ENCODE results near the gene TENM3.

Gene TENM3

DNA sequence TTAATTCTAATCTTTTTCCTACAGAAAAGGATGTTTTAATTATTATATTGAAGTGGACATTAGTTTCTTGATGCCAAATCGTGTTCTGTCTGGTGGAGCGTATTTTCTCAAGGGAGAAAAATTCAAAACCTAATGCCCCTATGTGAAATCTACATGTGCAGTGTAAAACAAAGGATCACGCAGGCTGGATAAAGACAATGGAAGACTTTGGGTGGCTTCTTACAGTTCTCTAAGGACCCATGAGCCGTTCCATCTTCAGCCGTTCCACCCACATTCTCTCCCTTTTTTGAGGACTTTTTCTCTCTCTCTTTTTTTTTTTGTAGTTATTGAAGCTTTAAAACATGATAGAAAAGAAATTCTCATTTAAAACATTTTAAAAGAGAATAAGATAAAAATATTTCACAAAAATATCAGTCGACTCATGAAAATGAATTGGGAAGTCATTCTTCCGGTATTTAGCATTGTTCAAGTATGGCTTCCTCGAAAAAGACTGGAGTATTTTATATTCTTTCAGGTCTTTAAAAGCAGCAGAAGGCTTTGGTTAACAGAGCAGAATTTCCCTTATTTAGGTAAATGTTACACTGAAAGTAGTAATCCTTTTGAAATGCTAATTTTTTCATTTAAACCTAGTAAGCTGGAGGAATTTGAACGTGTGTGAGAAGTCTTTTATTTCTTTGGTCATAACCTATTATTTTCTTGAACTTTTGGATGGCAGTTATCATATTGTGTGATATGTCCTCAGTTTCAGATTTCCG, 11.0 kb downstream of the TENM3 start:
- no peak for DNase-seq

DNA sequence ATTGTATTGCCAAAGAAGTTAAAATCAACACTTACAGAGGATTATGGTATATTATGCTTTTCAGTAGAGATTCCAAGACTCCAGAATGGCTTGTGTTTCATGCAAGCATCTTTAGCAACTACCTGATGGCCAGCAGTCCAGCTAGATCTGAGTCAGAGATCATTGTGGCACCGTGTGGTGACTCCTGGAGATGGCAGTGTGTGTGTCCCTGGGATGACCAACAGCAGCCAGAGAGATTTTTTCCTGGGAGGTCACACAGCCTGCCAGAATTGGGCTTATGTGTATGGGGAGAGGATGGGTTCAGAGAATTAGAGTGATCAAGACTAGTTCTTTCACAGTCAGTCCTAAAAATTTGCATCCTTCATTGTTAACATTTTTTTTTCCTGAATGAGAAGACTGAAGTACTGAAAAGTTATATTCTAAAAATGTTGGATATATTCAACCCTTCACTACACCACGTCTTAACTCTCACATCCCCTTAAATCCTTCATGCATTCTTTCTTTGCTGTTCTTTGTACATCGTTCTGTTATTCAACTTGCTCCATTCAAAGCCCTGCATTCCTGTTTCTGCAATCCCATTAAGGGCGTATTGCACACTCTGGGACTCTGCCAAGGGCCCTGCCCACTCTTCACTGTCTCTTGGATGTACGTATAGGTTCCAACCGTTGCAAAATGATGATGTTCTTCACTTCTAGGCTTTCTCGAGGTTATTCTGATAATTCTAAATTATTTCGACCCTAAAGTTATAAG, 12.4 kb downstream of the TENM3 start:
- no peak for DNase-seq

DNA sequence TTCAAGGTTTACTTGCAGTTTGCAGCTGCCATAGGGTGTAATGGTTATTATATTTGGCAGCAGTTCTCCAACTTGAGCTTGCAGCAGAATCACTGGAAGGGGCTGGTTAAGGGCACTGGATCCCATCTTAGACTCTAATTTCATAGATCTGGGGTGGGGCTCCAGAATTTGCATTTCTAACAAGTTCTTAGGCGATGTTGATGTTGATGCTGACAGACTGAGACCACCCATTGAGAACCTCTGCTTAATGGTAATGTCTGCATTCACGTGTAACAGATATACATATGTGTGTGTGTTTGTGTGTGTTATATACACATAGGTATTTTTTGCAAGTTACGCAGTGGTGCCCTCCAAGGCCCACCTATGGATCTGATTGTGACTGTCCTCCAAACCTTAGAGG, 13.8 kb downstream of the TENM3 start:
- DNase-seq = no peak

DNA sequence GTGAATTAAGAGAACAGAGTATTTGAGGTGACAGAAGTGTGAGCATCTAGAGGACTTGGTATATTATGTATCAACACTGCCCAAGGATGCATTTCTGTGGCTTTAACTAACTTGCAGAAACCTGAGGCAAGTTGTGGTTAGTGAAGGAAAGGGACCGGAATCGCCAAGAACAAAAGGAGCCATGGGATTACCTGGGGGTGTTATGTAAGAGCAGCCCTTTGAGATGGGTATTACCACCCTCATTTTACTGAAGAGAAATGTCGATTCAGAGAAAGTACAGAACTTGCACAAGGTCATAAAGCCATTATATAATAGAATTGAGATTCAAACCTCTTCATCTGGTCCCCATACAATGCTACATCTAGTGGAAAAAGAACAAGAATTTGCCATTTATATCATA, 14.3 kb downstream of the TENM3 start:
- no peak for DNase-seq

DNA sequence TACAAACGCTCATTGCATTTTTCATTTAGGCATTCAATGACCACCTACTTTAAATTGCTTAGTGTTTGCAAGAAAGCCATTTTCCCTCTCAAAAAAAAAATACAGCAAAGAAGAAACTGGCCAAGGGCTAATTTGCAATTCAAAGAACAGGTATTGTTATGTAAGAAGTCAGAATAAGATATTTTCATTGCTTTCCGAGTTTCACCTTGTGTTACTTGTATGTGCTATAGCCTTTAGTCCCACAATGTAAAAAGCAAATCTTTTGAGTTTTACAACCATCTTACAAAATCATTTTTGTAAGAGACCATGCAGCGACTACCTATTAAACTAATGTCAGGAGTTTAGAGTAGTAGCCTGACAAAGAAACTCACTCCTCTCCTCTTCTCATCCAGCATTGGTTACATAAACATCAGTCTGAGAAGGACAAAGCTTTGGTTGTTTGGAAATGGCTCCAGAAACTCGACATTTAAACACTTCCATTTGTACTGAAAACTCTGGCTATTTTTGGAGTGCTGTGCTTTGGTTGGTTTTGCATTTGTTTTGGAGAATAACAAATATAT, 15.3 kb downstream of the TENM3 start:
- DNase-seq = no peak

DNA sequence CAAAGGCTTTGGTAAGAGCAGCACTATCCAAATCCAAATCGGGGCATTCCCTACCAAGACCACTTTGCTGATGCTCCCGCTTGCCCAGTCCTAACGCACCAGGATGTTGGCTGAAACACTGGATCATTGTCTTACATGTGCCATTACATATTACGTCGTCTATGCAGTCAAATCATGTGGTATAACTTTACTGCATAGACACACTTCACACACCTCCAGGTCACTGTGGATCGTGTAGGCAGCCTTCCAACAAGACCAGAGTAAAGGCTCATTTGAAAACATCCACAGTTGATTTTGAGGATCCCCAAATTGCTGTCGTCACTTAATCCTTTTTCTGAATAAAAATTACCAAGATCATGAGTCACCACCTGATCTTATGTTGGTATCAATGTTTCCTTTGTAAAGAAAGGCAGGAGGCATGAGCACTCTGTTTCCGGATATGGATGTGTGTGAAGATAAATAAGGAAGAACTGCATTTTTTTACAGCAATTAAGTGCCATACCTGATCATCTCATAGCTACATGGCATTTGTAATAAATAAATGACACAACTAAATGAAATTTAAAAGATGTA, 18.5 kb downstream of the TENM3 start:
- DNase-seq = no peak

DNA sequence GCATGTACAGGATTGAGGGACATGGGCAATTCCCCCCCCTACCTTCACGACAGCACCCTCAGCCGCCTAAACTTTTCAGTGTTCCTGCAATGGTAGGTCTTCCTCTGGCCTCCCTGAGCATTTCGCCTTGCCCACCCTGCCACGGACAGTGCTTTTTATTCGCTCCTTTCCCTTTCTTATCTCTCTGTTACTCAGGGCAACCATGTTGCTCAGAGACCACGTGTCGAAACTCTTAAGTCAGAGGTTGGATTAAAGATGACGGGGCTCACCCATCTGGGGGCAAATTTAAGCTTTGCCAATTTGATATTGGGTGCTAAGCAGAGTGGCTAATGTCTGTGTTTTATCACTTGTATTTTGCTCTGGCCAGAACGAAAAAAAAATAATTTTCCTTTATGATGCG, 20.4 kb downstream of the TENM3 start:
- no peak for DNase-seq

DNA sequence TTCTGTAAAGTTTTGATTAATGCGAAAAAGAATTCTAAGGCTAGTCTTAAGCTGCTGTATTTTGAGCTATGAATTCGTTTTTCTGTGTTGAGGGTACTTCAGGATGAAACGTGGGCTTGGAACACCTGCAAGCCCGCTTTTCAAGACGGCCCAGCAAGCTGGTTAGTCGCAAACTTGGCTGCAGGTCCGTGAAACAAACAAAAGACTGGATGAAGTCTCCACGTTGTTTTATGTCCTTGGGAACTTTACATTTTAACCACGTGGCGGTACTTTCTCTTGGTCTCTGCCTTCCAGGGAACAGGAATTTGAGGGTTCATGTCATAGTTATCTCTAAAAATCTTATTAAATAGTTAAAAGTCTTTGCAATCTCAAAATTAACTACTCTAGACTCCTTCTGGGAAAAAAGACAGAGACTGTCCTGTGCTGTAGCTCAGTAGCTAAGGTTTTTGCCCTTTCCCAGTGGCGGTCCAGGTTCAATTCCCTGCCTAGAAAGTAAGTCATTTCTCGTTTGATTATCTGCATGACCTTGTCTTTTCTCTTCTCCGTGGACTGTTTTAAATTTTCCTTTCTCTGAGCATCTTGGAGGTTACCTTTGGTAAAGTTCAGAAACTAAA, 21.0 kb downstream of the TENM3 start:
- DNase-seq = peak in 4 of 51 donors; percentile 1 to 7 (median 2)

DNA sequence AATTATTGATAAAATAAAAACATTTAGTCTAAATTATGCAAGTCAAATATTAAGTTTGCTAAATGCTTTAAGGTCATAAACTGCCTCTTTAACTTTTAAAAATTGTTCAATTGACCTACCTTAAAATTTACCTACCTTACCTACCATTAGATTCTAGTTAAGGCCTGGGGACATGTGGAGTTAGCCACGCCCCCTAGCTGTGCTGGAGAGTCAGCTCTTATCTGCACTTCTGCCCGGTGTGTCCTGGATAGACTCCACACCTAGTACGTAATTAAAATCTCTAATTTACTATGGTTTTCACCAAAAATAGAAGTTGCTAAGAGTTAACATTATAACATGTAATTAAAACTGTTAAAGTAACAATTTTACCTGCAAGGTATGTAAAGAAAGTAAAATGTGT, 22.7 kb downstream of the TENM3 start:
- DNase-seq = no peak

DNA sequence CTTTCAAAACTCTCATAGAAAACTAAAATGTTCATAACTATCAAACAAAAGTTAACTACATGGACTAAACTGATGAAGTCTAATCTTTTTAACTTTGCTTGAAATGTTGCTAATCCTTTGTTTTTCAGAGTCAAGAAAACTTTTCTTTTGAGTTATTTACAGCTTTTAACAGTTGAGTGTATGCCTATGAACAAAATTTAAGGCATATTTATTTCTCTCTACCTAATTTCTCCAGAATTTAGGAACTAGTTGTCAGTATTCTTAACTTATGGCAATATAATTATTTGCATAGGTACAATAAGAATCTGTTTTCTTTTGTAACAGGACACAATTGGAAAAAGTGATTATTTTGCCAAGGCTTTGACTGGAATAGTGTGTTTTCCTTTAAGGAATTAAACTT, 23.8 kb downstream of the TENM3 start:
- DNase-seq = no peak

DNA sequence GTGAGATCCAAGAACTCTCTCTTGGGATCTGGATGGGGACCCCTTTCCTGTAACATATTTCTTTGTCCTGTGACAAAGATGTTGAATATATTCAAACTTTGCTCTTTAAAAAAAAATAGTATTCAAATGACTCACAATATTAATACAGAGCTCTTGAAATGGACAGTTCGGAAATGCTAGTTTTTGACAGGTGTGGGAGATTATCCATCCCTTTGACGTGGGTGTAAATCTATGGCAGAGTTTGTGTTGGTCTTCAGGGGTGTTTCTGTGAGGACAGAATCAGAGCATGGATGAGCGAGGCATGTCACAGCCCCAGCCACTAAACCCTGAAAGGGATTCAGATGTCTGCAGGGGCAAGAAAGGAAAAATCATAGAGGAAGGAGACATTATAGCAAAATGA, 25.8 kb downstream of the TENM3 start:
- DNase-seq = no peak

DNA sequence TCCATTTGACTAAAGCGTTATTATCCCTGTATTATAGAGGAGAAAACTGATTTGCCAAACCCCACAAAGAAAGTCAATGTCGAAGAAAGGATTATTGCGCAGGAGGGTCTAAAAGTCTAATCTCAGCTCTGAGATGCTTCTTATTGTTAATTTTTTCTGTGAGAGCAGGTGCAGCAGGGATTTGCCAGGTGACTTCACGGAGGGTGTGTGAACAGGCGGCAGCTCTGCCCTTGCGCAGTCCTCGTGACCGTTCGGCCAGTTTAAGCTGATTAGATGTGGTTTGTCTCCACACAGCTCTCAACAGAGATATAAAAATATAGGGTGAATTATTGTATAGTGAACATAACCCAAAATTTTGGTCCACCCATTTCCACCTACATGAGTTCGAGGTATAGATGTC, 28.5 kb downstream of the TENM3 start:
- no peak for DNase-seq

DNA sequence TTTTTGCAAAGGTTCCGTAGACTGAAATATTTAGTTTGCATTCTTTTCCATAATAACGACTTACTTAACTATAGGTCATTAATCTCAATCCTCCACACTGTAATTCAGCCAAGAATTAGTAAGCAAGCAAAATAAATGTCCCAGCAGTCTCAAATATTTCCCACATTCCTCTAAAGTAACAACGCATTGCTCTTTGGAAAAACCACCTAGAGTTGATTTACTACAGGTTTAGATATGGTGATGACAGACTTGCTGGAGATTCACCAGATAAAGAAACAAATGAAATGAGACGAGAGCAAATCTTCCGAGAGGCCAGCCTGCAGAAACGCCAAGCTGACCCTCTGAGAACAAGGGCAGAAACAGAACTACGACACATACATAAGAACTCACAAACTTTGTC, 28.9 kb downstream of the TENM3 start:
- DNase-seq = no peak

DNA sequence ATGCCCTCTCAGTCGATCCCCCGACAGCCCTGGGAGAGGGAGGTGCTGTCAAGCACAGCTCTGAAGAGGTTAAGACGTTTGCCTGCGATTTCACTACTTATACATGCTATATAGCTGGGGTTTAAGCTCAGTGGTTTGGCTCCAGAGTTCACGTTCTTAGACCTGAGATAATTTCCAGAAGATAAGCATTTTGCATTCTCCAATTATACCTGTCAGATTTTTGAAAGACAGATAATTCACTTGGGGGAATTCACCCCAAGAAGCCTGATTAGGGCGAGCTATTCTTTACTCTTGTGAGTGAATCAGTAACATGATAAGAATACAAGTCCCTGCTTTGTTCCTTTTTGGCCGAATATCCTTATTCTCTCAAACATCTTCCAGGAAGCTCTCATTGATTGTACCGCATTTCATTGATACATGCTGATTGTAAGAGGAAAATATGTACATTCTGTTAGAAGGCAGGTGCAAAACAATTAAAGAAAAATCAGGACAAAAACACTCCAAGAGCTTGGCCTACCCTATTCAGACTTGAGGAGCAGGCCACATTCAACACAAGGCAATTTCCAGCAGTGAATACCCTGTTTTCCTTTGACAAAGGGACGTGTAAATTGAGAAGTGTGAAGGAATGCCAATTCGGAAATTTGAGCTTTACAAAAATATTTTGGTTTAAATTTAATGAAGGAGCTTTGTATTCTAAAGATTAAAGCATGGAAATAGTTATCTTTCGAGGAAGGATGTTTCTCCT, 30.2 kb downstream of the TENM3 start:
- DNase-seq = no peak

DNA sequence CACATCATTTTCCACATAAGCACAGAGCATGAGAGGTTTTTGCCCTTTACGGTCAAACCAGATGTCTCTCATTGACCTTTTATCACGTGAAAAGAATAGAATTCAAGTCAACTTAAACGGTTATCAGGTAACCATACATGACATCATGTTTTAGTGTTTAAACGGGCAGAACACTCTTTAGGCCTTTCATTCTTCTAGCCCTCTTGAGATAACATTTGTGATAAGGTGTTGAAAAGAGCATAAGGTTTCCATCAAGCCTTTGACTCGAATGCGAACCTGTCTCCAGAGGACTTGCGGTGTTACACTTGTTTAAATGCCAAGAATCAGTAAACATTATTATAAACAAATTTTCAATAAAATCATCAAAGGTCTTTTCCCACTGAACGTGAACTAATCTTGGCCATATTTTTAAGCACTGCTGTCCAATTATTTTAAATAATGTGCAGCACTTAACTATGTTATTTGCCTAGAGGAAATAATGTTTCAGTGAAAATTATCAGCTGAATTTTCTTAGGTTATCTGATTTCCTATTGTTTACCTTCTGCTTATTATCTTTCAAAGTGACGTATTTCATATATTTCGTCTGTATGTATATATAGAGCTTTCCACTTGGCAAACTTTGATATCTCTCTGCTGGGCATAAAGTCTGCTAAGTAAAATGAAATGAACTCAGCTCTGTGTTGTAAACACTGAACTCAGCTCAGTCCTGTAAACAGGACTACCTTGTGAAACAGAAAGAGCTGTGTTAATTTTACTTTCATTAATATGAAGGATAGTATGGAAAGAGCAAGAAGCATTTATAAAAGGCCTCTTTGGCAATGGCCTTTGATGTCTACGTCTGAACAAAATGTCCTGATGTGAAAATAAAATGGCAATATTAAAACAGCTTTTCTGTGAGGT, 33.3 kb downstream of the TENM3 start:
- no peak for DNase-seq

DNA sequence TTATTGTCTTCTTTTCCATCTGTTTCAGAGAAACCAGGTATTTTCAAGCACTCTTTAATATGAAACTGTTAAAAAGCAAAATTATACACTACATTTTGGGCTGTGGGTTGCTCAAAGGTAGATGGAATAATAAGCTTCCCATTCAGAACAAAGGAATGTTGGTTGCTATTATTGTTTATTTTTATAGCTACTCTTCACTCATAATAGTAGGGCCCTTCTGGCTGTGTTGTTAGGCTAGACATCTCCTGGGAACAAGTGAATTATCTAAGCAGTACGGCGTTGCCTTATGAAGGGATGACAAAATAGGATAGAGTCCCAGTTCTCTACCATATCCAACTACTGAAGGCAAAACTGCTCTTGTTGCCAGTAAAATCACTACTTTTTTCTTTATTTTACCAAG, 34.2 kb downstream of the TENM3 start:
- DNase-seq = no peak

DNA sequence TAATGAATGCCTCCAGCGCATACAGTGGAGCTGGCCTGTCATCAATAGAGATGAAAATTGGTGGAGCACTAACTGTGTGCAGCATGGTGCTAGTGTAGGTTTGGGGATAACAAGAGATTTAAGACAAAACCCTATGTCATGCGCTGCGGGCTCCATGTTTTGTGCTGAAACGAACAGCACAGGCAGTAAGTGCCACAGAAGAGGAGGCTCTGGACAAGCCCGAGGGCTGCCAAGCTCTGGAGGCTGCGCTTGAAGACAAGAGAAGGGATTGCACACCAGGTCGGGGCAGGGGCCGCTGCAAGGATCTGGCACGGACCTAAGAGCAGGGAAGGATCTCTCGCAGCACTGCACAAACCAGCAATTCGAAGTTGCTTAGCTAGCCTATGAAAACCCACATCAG, 35.5 kb downstream of the TENM3 start:
- no peak for DNase-seq

DNA sequence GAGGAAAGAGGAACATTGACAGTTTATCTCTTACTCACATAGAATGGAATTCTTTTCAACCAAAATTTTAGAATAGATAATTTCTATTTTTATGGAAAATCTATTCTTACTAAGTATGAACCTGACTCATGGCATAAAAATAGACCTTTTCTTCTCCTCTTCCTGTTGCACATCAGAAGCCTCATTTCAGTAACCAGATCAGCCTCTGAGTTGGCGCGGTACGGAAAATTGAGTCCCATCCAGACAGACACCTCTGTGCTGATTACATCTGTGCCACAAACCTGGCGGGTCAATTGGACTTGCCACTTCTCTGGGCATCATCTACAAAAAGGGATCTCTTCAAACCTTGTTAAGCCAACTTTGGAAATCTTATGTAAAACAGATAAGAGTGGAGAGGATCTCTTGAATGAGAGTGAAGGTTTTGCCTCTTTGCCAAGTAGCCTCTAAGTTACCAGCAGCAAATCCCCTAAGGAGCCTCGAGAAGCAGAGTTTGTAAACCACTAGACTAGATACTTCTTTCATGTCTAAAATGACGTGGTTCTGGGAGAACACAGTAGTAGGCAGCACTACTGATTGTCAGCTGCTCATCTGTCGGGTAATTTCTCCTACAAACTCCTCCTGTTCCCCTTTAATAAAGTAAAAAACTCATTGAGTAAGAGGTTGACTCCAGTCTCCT, 37.4 kb downstream of the TENM3 start:
- peak in 1 of 51 donors; percentile 1 for DNase-seq

DNA sequence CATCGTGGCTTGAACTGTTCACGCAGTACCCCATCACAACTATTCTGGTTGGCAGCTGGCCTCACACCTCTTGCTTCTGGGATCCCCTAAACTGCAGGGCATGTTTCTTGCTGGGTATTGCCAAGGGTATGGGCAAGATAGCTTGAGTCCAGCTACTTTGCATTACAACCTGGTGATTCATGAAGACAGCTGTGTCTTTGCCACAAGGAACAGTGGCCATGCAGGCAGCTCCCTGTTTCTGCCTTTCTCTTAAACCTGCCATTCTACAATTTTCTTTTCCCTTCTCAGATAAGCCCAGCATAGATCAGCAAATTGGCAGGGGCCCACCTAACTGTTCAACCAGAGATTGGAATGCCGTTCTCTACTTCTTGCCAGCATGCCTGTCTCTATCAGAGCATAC, 42.8 kb downstream of the TENM3 start:
- DNase-seq = no peak

DNA sequence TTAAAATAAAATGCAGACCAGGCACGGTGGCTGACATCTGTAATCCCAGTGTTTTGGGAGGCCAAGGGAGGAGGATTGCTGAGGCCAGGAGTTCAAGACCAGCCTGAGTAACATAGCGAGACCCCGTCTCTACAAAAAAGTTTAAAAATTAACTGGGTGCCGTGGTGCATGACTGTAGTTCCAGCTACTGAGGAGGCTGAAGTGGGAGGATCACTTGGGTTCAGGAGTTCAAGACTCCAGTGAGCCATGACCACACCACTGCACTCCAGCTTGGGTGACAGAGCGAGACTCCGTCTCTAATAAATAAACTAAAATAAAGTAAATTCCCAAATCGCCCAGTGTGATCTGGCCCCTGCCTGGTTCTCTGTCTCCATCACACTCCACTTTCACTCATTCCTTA, 43.7 kb downstream of the TENM3 start:
- no peak for DNase-seq
